ENCODE data around the gene PARD6G. TPM values are rescaled to one million over a fixed set of nuclear protein-coding genes. Genes with fewer than 3 reads are reported as not detected.

Gene PARD6G
- total and polyA plus RNA-seq, 10 of the 15 experiments (the other 5 are each of a cell fraction or from before 2014, with no cell fraction given): 0.20 to 2.0 (median 0.60) TPM

GRCh38 chr18:80218341-80219227 lies 28.7 kb downstream of the PARD6G start:
- RAD21 ChIA-PET (ENCODE audit: unreplicated experiment): no interaction called here
- H3K9me3 ChIP-seq (replicated peaks; ENCODE audit: control insufficient read depth, insufficient read depth, low read length): no peaks in the 10 kb centered on the region; the same call in 2 of the 3 replicates
- H3K36me3 ChIP-seq (ENCODE audit: control insufficient read depth in 2 of 2, insufficient read depth in 2 of 2, low read length in 1 of 2): no peaks in the 10 kb centered on the region
- H3K27ac ChIP-seq (ENCODE audit: control insufficient read depth, insufficient read depth): no peak overlapping the region
- H3K4me3 ChIP-seq: no peak overlapping the region
- POLR2A ChIA-PET: no interaction called here
- H3K79me2 ChIP-seq (ENCODE audit: control insufficient read depth, insufficient read depth, low read length): no peaks in the 10 kb centered on the region
- no peak overlapping the region for H2AFZ ChIP-seq (ENCODE audit: control insufficient read depth, low read depth, low read length)
- ATAC-seq: no peak
- no peak for FAIRE-seq
- no TSS peak for BruUV-seq (replicated peaks)
- no peak overlapping the region for H3K9ac ChIP-seq (ENCODE audit: control insufficient read depth, insufficient read depth, low read length)
- intact Hi-C loops (cut with micrococcal nuclease; ENCODE audit: unreplicated experiment): no loop called here
- H4K20me1 ChIP-seq (ENCODE audit: control insufficient read depth, insufficient read depth): no peaks in the 10 kb centered on the region
- 0 out of 2 replicates have a peak, but pooled peaks cover under 1% of the 10 kb centered on the region for H3K4me1 ChIP-seq (ENCODE audit: control insufficient read depth, insufficient read depth, low read length)
- CTCF ChIA-PET: no interaction called here
- WGBS (ENCODE audit: insufficient coverage, insufficient replicate concordance, low lambda C conversion rate, missing lambda C conversion rate): 68% methylated on average over 10 of the region's 10 CpGs
- DNase-seq (ENCODE audit: low read depth, low spot score): no peak
- SMC1A ChIA-PET (ENCODE audit: uncharacterized antibody, unreplicated experiment): no interaction called here
- no peaks in the 10 kb centered on the region for H3K27me3 ChIP-seq (replicated peaks in 1 of 2; ENCODE audit: control insufficient read depth in 2 of 2, insufficient read depth in 2 of 2, low read length in 1 of 2)
- H3K4me2 ChIP-seq (ENCODE audit: control insufficient read depth, insufficient read depth): no peak overlapping the region
- in situ Hi-C loops (cut with MboI): no loop called here
- TF ChIP-seq PML (IDR thresholded peaks at IDR 0.05; ENCODE audit: low read length) (no peak), ZSCAN29 (IDR thresholded peaks at IDR 0.05) (no peak), SRF (IDR thresholded peaks at IDR 0.05; ENCODE audit: low read depth in 2 of 2, low read length in 2 of 2) (no peak), JUNB (IDR thresholded peaks at IDR 0.05) (no peak), SMC3 (IDR thresholded peaks at IDR 0.05; ENCODE audit: borderline replicate concordance, low read length) (no peak), MXI1 (IDR thresholded peaks at IDR 0.05; ENCODE audit: low read depth, low read length) (no peak), KDM1A (IDR thresholded peaks at IDR 0.05; ENCODE audit: borderline replicate concordance) (no peak), ESRRA (IDR thresholded peaks at IDR 0.05; ENCODE audit: low read length) (no peak), BACH1 (IDR thresholded peaks at IDR 0.05; ENCODE audit: borderline replicate concordance) (no peak), MEF2B (IDR thresholded peaks at IDR 0.05; ENCODE audit: partially characterized antibody, poor library complexity, severe bottlenecking) (no peak), NKRF (conservative IDR thresholded peaks at IDR 0.05) (no peak), SMAD1 (IDR thresholded peaks at IDR 0.05; ENCODE audit: low read depth, partially characterized antibody) (no peak), PRDM15 (CRISPR knock-in tag; IDR thresholded peaks at IDR 0.05) (no peak), ZBTB11 (CRISPR knock-in tag; IDR thresholded peaks at IDR 0.05) (no peak), CREB1 (IDR thresholded peaks at IDR 0.05; ENCODE audit: low read depth) (no peak)

Data from GM12878 (cell line).